KMS-11 (cell line): ENCODE data around the gene ACSL5.

Source experiments
- H2AFZ ChIP-seq: fragments of 200-600 bp; sonication (generic); 2 replicates; pipeline ENCODE4 v1.6.1; 2016; ENCODE audit warnings: antibody characterized with exemption, mixed run types, low read depth
- H3K27ac ChIP-seq: fragments of 200-600 bp; sonication (generic); 2 replicates; pipeline ENCODE4 v1.6.1; 2016; ENCODE audit warnings: mild to moderate bottlenecking, mixed run types
- H3K27me3 ChIP-seq: fragments of 200-600 bp; sonication (generic); 2 replicates; pipeline ENCODE4 v1.6.1; 2017; ENCODE audit warnings: mild to moderate bottlenecking, low read depth, mixed run types, moderate library complexity; ENCODE audit not compliant: insufficient read depth
- H3K36me3 ChIP-seq: fragments of 200-600 bp; sonication (generic); 2 replicates; pipeline ENCODE4 v1.6.1; 2017; ENCODE audit warnings: mild to moderate bottlenecking, mixed run types; ENCODE audit not compliant: insufficient read depth
- H3K4me1 ChIP-seq: fragments of 200-600 bp; sonication (generic); 2 replicates; pipeline ENCODE4 v1.6.1; 2016; ENCODE audit warnings: mild to moderate bottlenecking, low read depth, mixed run types; ENCODE audit not compliant: poor library complexity, severe bottlenecking
- H3K4me2 ChIP-seq: fragments of 200-600 bp; sonication (generic); 2 replicates; pipeline ENCODE4 v1.7.0; 2016; ENCODE audit warnings: mild to moderate bottlenecking, mixed run types
- H3K4me3 ChIP-seq: fragments of 200-600 bp; sonication (generic); IDR thresholded peaks from 2 replicates; pipeline ENCODE4 v1.6.1; 2017; ENCODE audit warnings: low read depth, low read length, mixed read lengths; ENCODE audit not compliant: insufficient read depth
- H3K79me2 ChIP-seq: fragments of 200-600 bp; sonication (generic); 2 replicates; pipeline ENCODE4 v1.6.1; 2016; ENCODE audit warnings: low read depth, mixed run types; ENCODE audit not compliant: insufficient read depth
- H3K9ac ChIP-seq: fragments of 200-600 bp; sonication (generic); 2 replicates; pipeline ENCODE4 v1.6.1; 2016; ENCODE audit warnings: mild to moderate bottlenecking, mixed run types
- H4K20me1 ChIP-seq: fragments of 200-600 bp; sonication (generic); 2 replicates; pipeline ENCODE4 v1.6.1; 2016; ENCODE audit warnings: mild to moderate bottlenecking, mixed run types; ENCODE audit not compliant: insufficient read depth
- TF ChIP-seq, protein P1 (sequence below): fragments of 200-600 bp; sonication (generic); conservative IDR thresholded peaks from 2 replicates; pipeline ENCODE4 v1.6.1; 2017; ENCODE audit warnings: low read depth, mild to moderate bottlenecking, antibody characterized with exemption, low read length, moderate library complexity, mixed read lengths

ACSL5 gene

DNA sequence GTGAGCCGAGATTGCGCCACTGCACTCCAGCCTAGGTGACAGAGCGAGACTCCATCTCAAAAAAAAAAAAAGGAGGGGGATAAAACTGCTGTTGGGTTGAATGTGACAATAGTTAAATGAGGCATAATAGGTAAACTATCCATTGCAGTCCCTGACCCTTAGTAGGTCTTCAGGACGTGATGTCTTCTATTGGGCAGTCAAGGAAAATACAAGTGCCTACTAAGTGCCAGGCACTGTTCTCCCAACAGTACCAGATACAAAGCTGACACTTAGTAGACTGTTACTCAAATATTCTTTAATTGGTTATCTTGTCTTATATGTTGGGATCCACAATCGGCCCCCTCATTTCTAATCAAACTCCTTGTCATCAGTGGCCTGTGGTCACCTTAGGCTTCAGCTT is 27.1 kb upstream of the ACSL5 start:
- TF ChIP-seq, protein P1, sequence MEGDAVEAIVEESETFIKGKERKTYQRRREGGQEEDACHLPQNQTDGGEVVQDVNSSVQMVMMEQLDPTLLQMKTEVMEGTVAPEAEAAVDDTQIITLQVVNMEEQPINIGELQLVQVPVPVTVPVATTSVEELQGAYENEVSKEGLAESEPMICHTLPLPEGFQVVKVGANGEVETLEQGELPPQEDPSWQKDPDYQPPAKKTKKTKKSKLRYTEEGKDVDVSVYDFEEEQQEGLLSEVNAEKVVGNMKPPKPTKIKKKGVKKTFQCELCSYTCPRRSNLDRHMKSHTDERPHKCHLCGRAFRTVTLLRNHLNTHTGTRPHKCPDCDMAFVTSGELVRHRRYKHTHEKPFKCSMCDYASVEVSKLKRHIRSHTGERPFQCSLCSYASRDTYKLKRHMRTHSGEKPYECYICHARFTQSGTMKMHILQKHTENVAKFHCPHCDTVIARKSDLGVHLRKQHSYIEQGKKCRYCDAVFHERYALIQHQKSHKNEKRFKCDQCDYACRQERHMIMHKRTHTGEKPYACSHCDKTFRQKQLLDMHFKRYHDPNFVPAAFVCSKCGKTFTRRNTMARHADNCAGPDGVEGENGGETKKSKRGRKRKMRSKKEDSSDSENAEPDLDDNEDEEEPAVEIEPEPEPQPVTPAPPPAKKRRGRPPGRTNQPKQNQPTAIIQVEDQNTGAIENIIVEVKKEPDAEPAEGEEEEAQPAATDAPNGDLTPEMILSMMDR: no peak
- H2AFZ ChIP-seq: no peak overlapping the region

DNA sequence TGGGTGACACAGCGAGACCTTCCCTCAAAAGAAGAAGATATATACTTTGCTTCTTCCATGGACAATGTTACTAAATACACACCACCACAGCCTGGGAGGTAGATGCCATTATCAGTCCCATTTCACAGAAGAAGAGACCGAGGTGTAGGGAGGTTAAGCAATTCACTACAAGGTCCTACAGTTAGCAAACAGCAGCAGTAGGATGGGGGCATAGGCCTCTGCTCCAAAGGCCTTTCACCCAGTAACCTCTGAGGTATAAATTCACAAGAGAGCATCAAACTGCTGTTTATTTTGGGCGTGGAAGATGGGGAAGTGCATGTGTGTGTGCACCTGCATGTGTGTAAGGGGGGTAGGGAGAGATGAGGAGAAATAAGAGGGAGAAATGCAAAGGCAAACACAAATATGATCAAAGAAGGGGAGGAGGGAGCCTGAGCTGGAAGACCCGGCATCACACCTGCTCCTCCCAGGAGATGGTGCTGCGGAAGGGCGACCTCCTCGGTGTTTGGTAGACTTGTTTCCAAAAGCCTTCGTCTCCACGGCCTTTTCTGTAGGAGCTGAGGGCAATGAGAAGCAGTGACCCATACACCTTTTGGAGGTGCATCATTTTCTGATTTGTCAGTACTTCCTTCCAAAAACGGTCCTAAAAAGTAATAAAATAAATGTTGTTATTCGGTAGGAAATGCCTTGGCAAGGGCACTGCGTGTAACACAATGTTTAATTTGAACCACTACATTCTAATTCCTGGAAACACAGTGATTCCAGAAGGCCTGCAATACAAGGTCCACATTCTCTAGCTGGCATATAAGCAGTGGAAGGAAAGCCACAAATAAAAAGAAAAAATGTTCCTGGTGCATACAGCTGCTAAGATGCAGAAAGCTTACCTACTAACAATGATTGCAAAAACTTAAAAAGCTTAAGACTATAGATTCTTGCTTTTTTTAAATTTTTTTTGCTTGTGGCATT is 25.9 kb upstream of the ACSL5 start:
- no peak overlapping the region for H3K9ac ChIP-seq
- H3K4me1 ChIP-seq: no peaks in the 10 kb centered on the region
- H4K20me1 ChIP-seq: no peaks in the 10 kb centered on the region
- no peak overlapping the region for H3K27ac ChIP-seq
- no peak overlapping the region for H3K4me2 ChIP-seq
- no peak overlapping the region for H3K4me3 ChIP-seq
- H3K27me3 ChIP-seq: no peaks in the 10 kb centered on the region
- H3K36me3 ChIP-seq: no peaks in the 10 kb centered on the region
- H3K79me2 ChIP-seq: no peaks in the 10 kb centered on the region
- TF ChIP-seq, protein P1: no peak
- no peak overlapping the region for H2AFZ ChIP-seq

More for the DNA sequence above, 27.1 kb upstream of the ACSL5 start:
- Histone ChIP-seq H3K27ac (no peak overlapping the region), H4K20me1 (no peaks in the 10 kb centered on the region), H3K4me2 (no peak overlapping the region), H3K9ac (no peak overlapping the region), H3K4me3 (no peak overlapping the region), H3K36me3 (no peaks in the 10 kb centered on the region), H3K79me2 (no peaks in the 10 kb centered on the region), H3K27me3 (no peaks in the 10 kb centered on the region), H3K4me1 (no peaks in the 10 kb centered on the region)

DNA sequence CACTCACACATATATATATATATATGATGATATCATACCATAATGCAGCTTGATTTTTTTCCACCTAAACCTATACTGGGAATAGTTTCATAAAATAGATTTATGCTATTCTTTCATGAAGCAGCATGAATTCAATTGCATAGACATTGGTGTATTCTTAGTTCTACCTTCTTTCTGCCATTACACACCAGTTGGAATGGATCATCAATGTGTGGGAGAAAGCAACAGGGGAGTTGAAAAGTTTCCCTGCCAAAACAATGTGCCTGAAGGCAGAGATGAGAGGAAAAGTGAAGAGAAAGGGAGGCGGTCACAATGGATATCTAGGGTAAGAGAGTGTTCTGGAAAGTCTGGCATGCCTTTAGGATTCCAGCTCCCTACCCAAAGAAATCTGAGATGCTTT is 25.2 kb upstream of the ACSL5 start:
- Histone ChIP-seq H3K79me2 (no peaks in the 10 kb centered on the region), H3K4me1 (no peaks in the 10 kb centered on the region), H3K36me3 (no peaks in the 10 kb centered on the region), H4K20me1 (no peaks in the 10 kb centered on the region), H3K4me2 (no peak overlapping the region), H3K4me3 (no peak overlapping the region), H3K9ac (no peak overlapping the region), H3K27me3 (no peaks in the 10 kb centered on the region), H3K27ac (no peak overlapping the region), H2AFZ (no peak overlapping the region)
- TF ChIP-seq, protein P1: no peak

DNA sequence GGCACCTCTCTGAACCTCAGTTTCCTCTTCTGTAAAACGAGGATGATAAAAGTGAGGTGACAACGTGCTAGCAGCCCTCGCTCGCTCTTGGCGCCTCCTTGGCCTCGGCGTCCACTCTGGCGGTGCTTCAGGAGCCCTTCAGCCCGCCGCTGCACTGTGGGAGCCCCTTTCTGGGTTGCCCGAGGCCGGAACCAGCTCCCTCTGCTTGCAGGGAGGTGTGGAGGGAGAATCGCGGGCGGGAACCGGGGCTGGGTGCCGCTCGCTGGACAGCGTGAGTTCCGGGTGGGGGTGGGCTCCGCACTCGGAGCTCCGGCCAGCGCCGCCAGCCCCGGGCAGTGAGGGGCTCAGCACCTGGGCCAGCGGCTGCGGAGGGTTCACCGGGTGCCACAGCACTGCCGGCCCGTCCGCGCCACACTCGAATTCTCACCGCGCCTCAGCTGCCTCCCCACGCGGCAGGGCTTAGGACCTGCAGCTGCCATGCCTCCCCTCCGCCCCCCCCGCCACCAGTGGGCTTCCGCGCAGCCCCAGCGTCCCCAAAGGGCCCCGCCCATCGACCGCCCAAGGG is 24.3 kb upstream of the ACSL5 start:
- H3K4me2 ChIP-seq: no peak overlapping the region
- H3K4me1 ChIP-seq: no peaks in the 10 kb centered on the region
- no peaks in the 10 kb centered on the region for H3K79me2 ChIP-seq
- H3K27ac ChIP-seq: no peak overlapping the region
- H3K9ac ChIP-seq: no peak overlapping the region
- no peaks in the 10 kb centered on the region for H3K27me3 ChIP-seq
- H4K20me1 ChIP-seq: no peaks in the 10 kb centered on the region
- no peak overlapping the region for H2AFZ ChIP-seq
- no peak overlapping the region for H3K4me3 ChIP-seq
- TF ChIP-seq, protein P1: no peak
- H3K36me3 ChIP-seq: no peaks in the 10 kb centered on the region
